Measurements from ENCODE around the gene USP37. TPM values are rescaled to one million over a fixed set of nuclear protein-coding genes. Genes with fewer than 3 reads are reported as not detected.

The USP37 gene
- total RNA-seq, 3 donors from 2014 or later: 6.9 to 24.6 (median 14.4) TPM

- TF ChIP-seq POLR2AphosphoS5 (IDR thresholded peaks at IDR 0.05): no peak
- TF ChIP-seq POLR2A (IDR thresholded peaks at IDR 0.05): no peak
- H3K9me3 ChIP-seq: no peaks in the 10 kb centered on the region
- no peak overlapping the region for H3K27ac ChIP-seq
- no peak for DNase-seq (ENCODE audit: low spot score in 2 of 2)
- intact Hi-C loops (cut with DNase I; ENCODE audit: low total_unique reads): no loop called here
- no peaks in the 10 kb centered on the region for H3K27me3 ChIP-seq
- no peak overlapping the region for H3K4me3 ChIP-seq
- H3K36me3 ChIP-seq: no peaks in the 10 kb centered on the region
- no peaks in the 10 kb centered on the region for H3K4me1 ChIP-seq
These were observed 147.1 kb downstream of the USP37 start for GRCh38 chr2:218421027-218421426.

- no peak for TF ChIP-seq POLR2AphosphoS5 (IDR thresholded peaks at IDR 0.05)
- TF ChIP-seq CTCF (IDR thresholded peaks at IDR 0.05): no peak
- H3K4me3 ChIP-seq: no peak overlapping the region
- no peaks in the 10 kb centered on the region for H3K9me3 ChIP-seq
- no peaks in the 10 kb centered on the region for H3K4me1 ChIP-seq
- intact Hi-C loops (cut with DNase I; ENCODE audit: low total_unique reads): no loop called here
- H3K36me3 ChIP-seq: no peaks in the 10 kb centered on the region
- DNase-seq (ENCODE audit: low spot score in 2 of 2): no peak
- H3K27me3 ChIP-seq: no peaks in the 10 kb centered on the region
- H3K27ac ChIP-seq: no peak overlapping the region
These were observed 148.4 kb downstream of the USP37 start for GRCh38 chr2:218419630-218420216.

- no peak within 1 kb of the TSS for H3K4me3 ChIP-seq
- intact Hi-C loops (cut with DNase I; ENCODE audit: low total_unique reads): no loop called here
These were observed 149.3 kb downstream of the USP37 start, which contains the start of gene VIL1 for GRCh38 chr2:218418717-218419458. Gene VIL1, plus strand, starts transcription at chr2:218419123. Its CDS starts 4,656 bp downstream, at chr2:218423779.

GRCh38 chr2:218418321-218418716 is 149.8 kb downstream of the USP37 start:
- intact Hi-C loops (cut with DNase I; ENCODE audit: low total_unique reads): no loop called here

More at GRCh38 chr2:218418717-218419458, 149.3 kb downstream of the USP37 start, which contains the start of gene VIL1:
- no peak for DNase-seq (ENCODE audit: low spot score in 2 of 2)
- no peaks in the 10 kb centered on the region for H3K4me1 ChIP-seq
- no peak within 1 kb of the TSS for H3K27ac ChIP-seq
- H3K27me3 ChIP-seq: no peaks in the 10 kb centered on the region
- H3K36me3 ChIP-seq: no peaks in the 10 kb centered on the region
- H3K9me3 ChIP-seq: no peaks in the 10 kb centered on the region
- no peak for TF ChIP-seq CTCF (IDR thresholded peaks at IDR 0.05)
- TF ChIP-seq POLR2A (IDR thresholded peaks at IDR 0.05): no peak
- no peak for TF ChIP-seq POLR2AphosphoS5 (IDR thresholded peaks at IDR 0.05)

GRCh38 chr2:218407717-218408116 is 160.4 kb downstream of the USP37 start:
- no peak overlapping the region for H3K27ac ChIP-seq
- intact Hi-C loops (cut with DNase I; ENCODE audit: low total_unique reads): no loop called here
- TF ChIP-seq CTCF (IDR thresholded peaks at IDR 0.05) (no peak), POLR2A (IDR thresholded peaks at IDR 0.05) (no peak), POLR2AphosphoS5 (IDR thresholded peaks at IDR 0.05) (no peak)
- no peaks in the 10 kb centered on the region for H3K9me3 ChIP-seq
- H3K4me3 ChIP-seq: no peak overlapping the region
- H3K27me3 ChIP-seq: no peaks in the 10 kb centered on the region
- H3K36me3 ChIP-seq: no peaks in the 10 kb centered on the region
- no peak for DNase-seq (ENCODE audit: low spot score in 2 of 2)
- peaks cover 6 to 9% of the 10 kb centered on the region in 2 donors for H3K4me1 ChIP-seq

More at GRCh38 chr2:218418321-218418716, 149.8 kb downstream of the USP37 start:
- H3K27me3 ChIP-seq: no peaks in the 10 kb centered on the region
- H3K36me3 ChIP-seq: no peaks in the 10 kb centered on the region
- no peaks in the 10 kb centered on the region for H3K4me1 ChIP-seq
- no peak for DNase-seq (ENCODE audit: low spot score in 2 of 2)
- no peak overlapping the region for H3K27ac ChIP-seq
- no peaks in the 10 kb centered on the region for H3K9me3 ChIP-seq
- no peak overlapping the region for H3K4me3 ChIP-seq
- no peak for TF ChIP-seq POLR2A (IDR thresholded peaks at IDR 0.05)
- no peak for TF ChIP-seq POLR2AphosphoS5 (IDR thresholded peaks at IDR 0.05)
- TF ChIP-seq CTCF (IDR thresholded peaks at IDR 0.05): no peak

Data from breast epithelium (tissue), 4 donors.